ENCODE data around the gene MAP3K3. TPM values are rescaled to one million over a fixed set of nuclear protein-coding genes. Genes with fewer than 3 reads are reported as not detected.

Gene MAP3K3
- total and polyA plus RNA-seq, 9 of the 15 experiments (the other 6 are each of a cell fraction or from before 2014, with no cell fraction given) = 0.69 to 16.5 (median 12.1) TPM

- BruUV-seq (replicated peaks) = no TSS peak
- WGBS (ENCODE audit: insufficient coverage, low coverage, missing lambda C conversion rate) = 86% methylated on average over 3 of the region's 3 CpGs
- peaks cover 13% of the 10 kb centered on the region; the same call in 2 of the 3 replicates for H3K36me3 ChIP-seq (ENCODE audit: control insufficient read depth, insufficient read depth, low read length)
- no peaks in the 10 kb centered on the region for H3K27me3 ChIP-seq (ENCODE audit: control insufficient read depth in 2 of 2, insufficient read depth in 2 of 2, low read length in 2 of 2)
- no peaks in the 10 kb centered on the region for H3K79me2 ChIP-seq (ENCODE audit: control insufficient read depth, insufficient read depth, low read length)
- H2AFZ ChIP-seq (ENCODE audit: low read depth, low read length) = no peak overlapping the region
- H4K20me1 ChIP-seq (replicated peaks; ENCODE audit: control insufficient read depth, insufficient read depth, low read length) = no peaks in the 10 kb centered on the region
- no peak overlapping the region for H3K4me2 ChIP-seq (ENCODE audit: insufficient read depth, low read length)
- no peaks in the 10 kb centered on the region for H3K9me3 ChIP-seq (replicated peaks; ENCODE audit: control insufficient read depth, insufficient read depth, low read depth, low read length)
- H3K27ac ChIP-seq (ENCODE audit: extremely low read depth, low read depth, low read length) = no peak overlapping the region
- FAIRE-seq = no peak
- no peak overlapping the region for H3K4me3 ChIP-seq
- in situ Hi-C loops (cut with MboI) (no loop called here), intact Hi-C loops (cut with micrococcal nuclease) (no loop called here)
- ChIA-PET POLR2A (interaction anchor here (0.8 kb wide), 1 partner anchor 8 kb away, joined by 3 read pairs; no protein-coding TSS in a partner anchor), CTCF (ENCODE audit: low intra/inter-chr PET ratio) (no interaction called here)
- H3K9ac ChIP-seq (ENCODE audit: insufficient read depth in 1 of 2, low read depth in 2 of 2, low read length in 2 of 2) = no peak overlapping the region
- H3K4me1 ChIP-seq (replicated peaks in 1 of 2; ENCODE audit: control insufficient read depth in 2 of 2, insufficient read depth in 2 of 2, low read length in 2 of 2) = no peaks in the 10 kb centered on the region
- TF ChIP-seq C11orf30 (IDR thresholded peaks at IDR 0.05; ENCODE audit: low read depth) (no peak), ZNF561 (CRISPR knock-in tag; conservative IDR thresholded peaks at IDR 0.05) (no peak), SLC30A9 (CRISPR knock-in tag; IDR thresholded peaks at IDR 0.05) (no peak), RBM22 (IDR thresholded peaks at IDR 0.05; ENCODE audit: low read depth, low read length, poor library complexity, severe bottlenecking) (no peak), POLR3A (IDR thresholded peaks at IDR 0.05; ENCODE audit: borderline replicate concordance, extremely low read depth, insufficient read depth, insufficient read length) (no peak), POU5F1 (IDR thresholded peaks at IDR 0.05; ENCODE audit: borderline replicate concordance, low read depth, low read length, partially characterized antibody) (no peak), DLX4 (CRISPR knock-in tag; IDR thresholded peaks at IDR 0.05) (no peak), PURB (CRISPR knock-in tag; IDR thresholded peaks at IDR 0.05; ENCODE audit: low read depth) (no peak), GTF2F1 (IDR thresholded peaks at IDR 0.05; ENCODE audit: low read depth, low read length) (no peak), CREB3L1 (IDR thresholded peaks at IDR 0.05; ENCODE audit: borderline replicate concordance, low read depth) (no peak), HDAC1 (IDR thresholded peaks at IDR 0.05) (no peak), ARID4B (CRISPR knock-in tag; IDR thresholded peaks at IDR 0.05) (no peak), BCLAF1 (IDR thresholded peaks at IDR 0.05; ENCODE audit: borderline replicate concordance in 1 of 2, control insufficient read depth in 1 of 2, low read depth in 2 of 2, low read length in 1 of 2) (no peak)
- no peaks in the 10 kb centered on the region for H3K9me1 ChIP-seq (ENCODE audit: control insufficient read depth, insufficient read depth, low read length)
- DNase-seq (ENCODE audit: extremely low read depth in 1 of 4, low spot score in 3 of 4) = no peak
- no peak for ATAC-seq
These were observed 94.2 kb downstream of the MAP3K3 start for GRCh38 chr17:63716426-63716825.
